NCI-H1092 treated with DMSO at 0.1 percent for 48 hours (cell line): ENCODE results near the gene KLHL17.
A peak's percentile ranks its signal among the peaks of the same experiment; 100 is the strongest.

Experiments used
- DNase-seq: peaks from one replicate; lab custom pipeline; 2025; lab: John Stamatoyannopoulos, UW

KLHL17 gene

DNA sequence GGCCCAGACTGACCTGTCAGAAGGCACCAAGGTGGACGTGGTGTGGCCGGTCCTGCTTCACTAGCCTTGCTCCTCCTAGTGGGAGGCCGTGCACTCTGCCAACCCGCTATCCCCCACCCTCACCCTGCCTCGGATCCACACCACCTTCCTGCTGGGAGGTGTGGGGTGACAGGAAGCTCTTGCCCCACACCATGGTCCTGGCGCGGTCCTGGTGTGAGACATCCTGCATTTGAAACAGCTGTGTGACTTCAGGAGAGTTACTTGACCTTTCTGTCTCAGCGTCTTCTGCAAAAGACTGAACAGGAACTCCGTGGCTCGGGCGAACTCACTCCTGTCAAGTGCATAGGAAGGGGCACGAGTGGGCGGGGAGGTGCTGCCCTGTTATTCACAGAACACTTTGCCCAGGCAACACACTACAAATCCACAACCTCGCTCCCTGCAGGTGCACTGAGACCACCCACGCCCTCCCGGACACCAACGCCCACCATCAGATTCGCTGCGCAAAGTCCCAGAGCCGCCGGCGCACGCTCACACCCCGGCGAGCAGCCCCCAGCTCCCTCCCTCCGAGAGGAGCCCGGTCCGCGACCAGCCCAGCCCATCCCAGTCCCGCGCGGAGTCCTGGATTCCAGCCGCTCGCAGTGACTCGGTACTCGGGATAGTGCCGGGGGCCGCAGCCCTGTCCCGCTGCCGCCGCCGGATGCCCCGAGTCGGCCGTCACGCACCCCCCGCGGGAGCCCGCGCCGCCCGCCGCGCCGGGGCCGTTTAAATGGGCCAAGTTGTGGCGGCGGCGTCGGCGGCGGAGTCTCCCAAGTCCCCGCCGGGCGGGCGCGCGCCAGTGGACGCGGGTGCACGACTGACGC, 37.0 kb upstream of the KLHL17 start, which contains the start of gene SAMD11:
Gene SAMD11, plus strand, starts transcription at position 793 of the 860 bp plus-strand sequence. CDS start 509 bp downstream, outside the sequence.
- peak; percentile 20 for DNase-seq

DNA sequence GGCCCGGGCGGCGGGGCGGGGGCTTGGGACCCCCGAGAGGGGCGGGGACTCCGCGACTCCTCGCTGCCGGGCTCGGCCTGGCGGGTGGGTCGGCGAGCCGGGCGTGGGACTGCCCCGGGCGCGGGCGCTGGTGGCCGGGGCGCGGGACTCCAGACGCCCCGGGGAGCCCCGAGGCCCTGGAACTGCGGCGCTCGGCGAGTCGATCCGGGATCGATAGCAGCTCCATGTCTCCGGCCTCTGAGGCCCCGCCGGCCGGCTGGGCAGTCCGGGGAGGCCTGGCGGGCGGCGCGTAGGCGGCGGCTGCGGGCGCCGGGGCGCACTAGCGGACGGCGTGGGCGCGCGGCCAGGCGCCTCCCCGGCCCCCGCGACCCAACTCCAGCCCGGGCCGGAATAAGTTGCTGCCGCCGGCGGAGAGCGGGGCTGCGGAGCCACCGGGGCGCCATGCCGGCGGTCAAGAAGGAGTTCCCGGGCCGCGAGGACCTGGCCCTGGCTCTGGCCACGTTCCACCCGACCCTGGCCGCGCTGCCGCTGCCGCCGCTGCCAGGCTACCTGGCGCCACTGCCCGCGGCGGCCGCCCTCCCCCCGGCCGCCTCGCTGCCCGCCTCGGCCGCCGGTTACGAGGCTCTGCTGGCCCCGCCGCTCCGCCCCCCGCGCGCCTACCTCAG, 36.3 kb upstream of the KLHL17 start:
- DNase-seq = no peak

DNA sequence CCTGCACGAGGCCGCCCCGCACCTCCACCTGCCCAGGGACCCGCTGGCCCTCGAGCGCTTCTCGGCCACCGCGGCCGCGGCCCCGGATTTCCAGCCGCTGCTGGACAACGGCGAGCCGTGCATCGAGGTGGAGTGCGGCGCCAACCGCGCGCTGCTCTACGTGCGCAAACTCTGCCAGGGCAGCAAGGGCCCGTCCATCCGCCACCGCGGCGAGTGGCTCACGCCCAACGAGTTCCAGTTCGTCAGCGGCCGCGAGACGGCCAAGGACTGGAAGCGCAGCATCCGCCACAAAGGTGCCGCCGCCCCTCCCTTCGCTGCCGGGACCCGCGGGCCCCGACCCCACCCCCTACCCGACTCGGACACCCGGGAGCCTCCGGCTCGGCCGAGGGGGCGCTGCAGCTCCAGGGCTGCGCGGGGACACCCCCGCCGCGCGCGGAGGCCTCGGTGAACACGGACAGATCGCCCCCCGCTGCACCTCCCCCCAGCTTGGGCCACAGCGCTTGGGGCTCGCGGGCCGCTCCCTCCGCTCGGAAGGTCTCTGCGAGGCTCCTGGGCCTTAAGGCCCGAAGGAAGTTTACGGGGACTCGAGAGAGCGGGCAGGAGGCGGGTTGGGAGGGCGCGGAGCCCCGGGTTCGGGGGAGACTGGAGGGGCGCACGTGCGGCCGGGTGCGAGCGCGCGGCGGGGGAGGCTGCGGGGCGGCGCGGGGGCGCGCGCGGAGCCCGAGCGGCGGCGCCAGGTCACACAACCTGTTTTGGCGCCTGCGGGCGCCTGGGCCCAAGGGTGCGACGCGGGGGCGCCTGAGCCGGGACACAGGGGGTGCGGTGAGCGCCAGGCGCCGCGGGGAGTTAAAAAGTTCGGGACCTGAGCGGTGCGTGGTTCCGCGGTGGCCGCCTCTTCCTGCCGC, 35.5 kb upstream of the KLHL17 start:
- DNase-seq = peak; percentile 11

- no peak for DNase-seq
Observed at GRCh38 chr1:925561-926421, 34.6 kb upstream of the KLHL17 start.

GRCh38 chr1:927234-927633, 33.1 kb upstream of the KLHL17 start:
- DNase-seq = no peak

DNA sequence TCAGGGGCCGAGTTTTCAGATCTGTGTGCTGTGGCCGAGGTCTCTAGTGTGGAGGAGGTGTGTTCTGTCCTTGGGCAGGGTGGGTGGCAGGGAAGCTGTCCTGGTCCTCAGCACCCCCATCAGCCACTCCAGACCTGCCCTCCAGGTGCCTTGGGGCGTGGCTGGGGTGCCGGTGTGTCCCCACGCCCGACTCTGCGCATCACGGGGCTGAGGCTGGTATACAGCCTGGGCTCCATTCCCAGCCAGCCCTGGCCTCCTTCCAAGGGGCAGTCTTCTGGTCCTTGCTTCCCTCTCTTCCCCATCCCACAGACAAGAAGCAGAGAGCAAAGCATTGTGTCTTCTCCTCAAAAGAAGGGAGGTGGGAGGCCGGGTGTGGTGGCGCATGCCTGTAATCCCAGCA, 32.6 kb upstream of the KLHL17 start:
- DNase-seq = no peak

DNA sequence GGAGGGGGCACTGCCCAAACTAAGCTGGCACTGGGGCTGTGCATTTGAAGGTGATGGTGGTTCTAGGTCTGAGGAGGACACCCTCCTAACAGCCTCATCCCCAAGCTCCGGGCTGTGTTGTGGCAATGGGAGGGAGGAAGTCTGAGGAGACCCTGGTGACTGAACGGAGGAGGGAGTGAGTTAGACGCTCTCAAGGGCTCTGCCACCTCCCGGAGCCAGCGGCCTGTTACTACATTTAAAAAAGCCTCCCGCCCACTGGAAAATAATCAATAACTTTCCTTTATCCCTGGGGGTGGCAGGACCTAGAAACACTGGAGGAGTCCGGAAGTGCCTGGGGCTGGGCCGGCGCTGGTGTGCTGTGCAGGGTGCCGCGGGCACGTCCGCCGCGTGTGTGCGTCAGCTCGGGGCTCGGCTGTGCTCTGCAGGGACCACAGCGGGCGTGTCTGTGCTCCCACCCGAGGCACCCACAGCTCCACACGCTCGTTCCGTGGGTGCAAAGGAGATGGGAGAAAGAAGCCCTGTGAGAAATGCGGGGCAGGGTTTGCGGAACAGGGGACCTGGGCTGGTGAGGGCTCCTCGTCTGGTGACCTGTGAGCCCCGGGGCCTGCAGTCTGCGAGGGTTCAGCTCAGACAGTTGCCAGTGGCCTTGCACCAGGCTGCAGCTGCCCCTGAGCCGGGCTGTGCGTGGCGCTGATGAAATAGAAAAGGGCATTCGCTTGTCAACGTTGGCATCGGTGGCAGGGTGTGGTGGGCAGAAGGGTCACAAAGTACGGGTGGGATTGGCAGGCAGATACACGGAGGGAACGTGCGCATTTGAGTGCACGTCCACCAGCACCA, 31.3 kb upstream of the KLHL17 start:
- no peak for DNase-seq

- no peak for DNase-seq
Observed at GRCh38 chr1:929712-930632, 30.4 kb upstream of the KLHL17 start.

GRCh38 chr1:930633-931138, 29.7 kb upstream of the KLHL17 start:
- no peak for DNase-seq

- no peak for DNase-seq
Observed at GRCh38 chr1:931380-932172, 28.8 kb upstream of the KLHL17 start.

DNA sequence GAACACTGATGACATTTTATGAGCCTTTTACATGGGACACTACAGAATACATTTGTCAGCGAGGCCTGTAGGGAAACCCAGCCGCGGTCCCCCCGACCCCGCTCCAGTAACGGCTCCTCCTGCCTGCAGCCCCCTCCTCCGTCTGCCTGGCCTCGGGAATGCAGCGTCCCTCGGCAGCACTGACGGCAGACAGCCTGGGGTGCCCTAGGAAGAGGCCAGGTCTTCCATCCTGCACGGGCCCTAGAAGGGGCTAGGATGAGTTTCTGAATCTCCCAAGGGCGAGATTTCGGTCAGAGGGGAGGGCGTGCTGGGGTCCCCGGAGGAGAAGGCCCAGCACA, 28.2 kb upstream of the KLHL17 start:
- no peak for DNase-seq

GRCh38 chr1:932776-933602, 27.4 kb upstream of the KLHL17 start:
- DNase-seq = no peak

GRCh38 chr1:933603-933940, 26.8 kb upstream of the KLHL17 start:
- no peak for DNase-seq

- DNase-seq = no peak
Observed at GRCh38 chr1:934991-935750, 25.2 kb upstream of the KLHL17 start.

GRCh38 chr1:935751-936231, 24.6 kb upstream of the KLHL17 start:
- peak; percentile 16 for DNase-seq

- no peak for DNase-seq
Observed at GRCh38 chr1:936348-937264, 23.8 kb upstream of the KLHL17 start.
